HG03139 (cell line): ENCODE results near the gene ACTG2.
A peak's percentile ranks its signal among the peaks of the same experiment; 100 is the strongest.
"Not testable (repeated sequence)": the region's sequence is repeated elsewhere in the genome, so short reads cannot be mapped to it uniquely, and the experiment has no call there.

ENCODE experiments used
- ATAC-seq: cut with Tn5 transposase; IDR thresholded peaks from one replicate; pipeline ENCODE4 v1.9.1; 2021; ENCODE audit not compliant: unreplicated experiment

ACTG2 gene

GRCh38 chr2:73891276-73891901 is 1.4 kb upstream of the ACTG2 start:
- no peak for ATAC-seq

GRCh38 chr2:73893764-73894474 is 1.1 kb downstream of the ACTG2 start:
- no peak for ATAC-seq

GRCh38 chr2:73894475-73894850 is 1.7 kb downstream of the ACTG2 start:
- ATAC-seq: no peak

GRCh38 chr2:73894877-73895276 is 2.1 kb downstream of the ACTG2 start:
- no peak for ATAC-seq

GRCh38 chr2:73895473-73895872 is 2.7 kb downstream of the ACTG2 start:
- ATAC-seq: no peak

- ATAC-seq: peak; percentile 64
Measured at GRCh38 chr2:73896362-73897239, 3.8 kb downstream of the ACTG2 start.

GRCh38 chr2:73897240-73897583 is 4.4 kb downstream of the ACTG2 start:
- ATAC-seq: no peak

- no peak for ATAC-seq
Measured at GRCh38 chr2:73897934-73898333, 5.1 kb downstream of the ACTG2 start.

- ATAC-seq: no peak
Measured at GRCh38 chr2:73899801-73900336, 7.1 kb downstream of the ACTG2 start.

- ATAC-seq: no peak
Measured at GRCh38 chr2:73901143-73901542, 8.3 kb downstream of the ACTG2 start.

- no peak for ATAC-seq
Measured at GRCh38 chr2:73902284-73902683, 9.5 kb downstream of the ACTG2 start.

GRCh38 chr2:73903313-73903712 is 10.5 kb downstream of the ACTG2 start:
- no peak for ATAC-seq

GRCh38 chr2:73903949-73904613 is 11.3 kb downstream of the ACTG2 start:
- not testable (repeated sequence) for ATAC-seq

- ATAC-seq: no peak
Measured at GRCh38 chr2:73904952-73905351, 12.1 kb downstream of the ACTG2 start.

- ATAC-seq: no peak
Measured at GRCh38 chr2:73906847-73907505, 14.2 kb downstream of the ACTG2 start.

- no peak for ATAC-seq
Measured at GRCh38 chr2:73907840-73908452, 15.1 kb downstream of the ACTG2 start.

- ATAC-seq: no peak
Measured at GRCh38 chr2:73908689-73909652, 16.2 kb downstream of the ACTG2 start.

- ATAC-seq: no peak
Measured at GRCh38 chr2:73910873-73911547, 18.2 kb downstream of the ACTG2 start.
